ENCODE data around the gene PDZD4. TPM values are rescaled to one million over a fixed set of nuclear protein-coding genes. Genes with fewer than 3 reads are reported as not detected.

Gene PDZD4
- total RNA-seq, 1 experiment from 2014 or later = 120 TPM

DNA sequence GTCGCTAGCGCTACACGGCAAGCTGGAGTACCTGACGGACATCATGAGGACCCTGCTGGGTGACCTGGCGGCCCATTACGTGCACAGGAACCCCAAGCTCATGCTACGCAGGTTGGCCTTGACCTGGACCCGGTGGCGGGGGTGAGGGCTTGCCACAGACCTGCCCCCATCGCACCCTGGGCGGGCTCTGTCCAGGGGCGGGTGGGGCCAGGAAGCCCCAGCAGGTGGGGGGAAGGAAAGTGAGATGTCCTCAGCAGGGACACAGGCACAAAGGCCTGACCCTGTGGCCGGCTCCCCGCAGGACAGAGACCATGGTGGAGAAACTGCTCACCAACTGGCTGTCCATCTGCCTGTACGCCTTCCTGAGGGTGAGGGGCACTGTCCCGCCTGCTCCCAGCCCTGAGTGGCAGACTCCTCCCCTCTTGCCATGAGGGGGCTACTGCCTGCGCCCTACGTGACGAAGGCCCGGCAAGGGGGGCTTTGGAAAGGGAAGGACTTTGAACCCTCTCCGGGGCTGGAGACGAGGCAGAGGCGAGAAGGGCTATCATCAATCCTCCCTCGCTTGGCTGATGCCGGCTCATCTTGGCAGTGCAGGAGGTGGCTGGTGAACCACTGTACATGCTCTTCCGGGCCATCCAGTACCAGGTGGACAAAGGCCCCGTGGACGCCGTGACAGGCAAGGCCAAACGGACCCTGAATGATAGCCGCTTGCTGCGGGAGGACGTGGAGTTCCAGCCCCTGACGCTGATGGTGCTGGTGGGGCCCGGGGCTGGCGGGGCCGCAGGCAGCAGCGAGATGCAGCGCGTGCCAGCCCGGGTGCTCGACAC is 54.8 kb downstream of the PDZD4 start (continued):
- TF ChIP-seq AFF4 (CRISPR knock-in tag; IDR thresholded peaks at IDR 0.05; ENCODE audit: borderline replicate concordance) = no peak
- TF ChIP-seq RORB (CRISPR knock-in tag; IDR thresholded peaks at IDR 0.05) = no peak

GRCh38 chrX:153774576-153775292 is 55.6 kb downstream of the PDZD4 start:
- Mint-ChIP-seq H3K4me3 (no peak overlapping the region), H3K36me3 (no peaks in the 10 kb centered on the region), H3K9me3 (no peaks in the 10 kb centered on the region), H3K27ac (no peak overlapping the region), H3K4me1 (no peaks in the 10 kb centered on the region), H3K27me3 (ENCODE audit: low read depth) (no peaks in the 10 kb centered on the region)
- ChIA-PET POLR2A (no interaction called here), CTCF (no interaction called here)
- no peak for ATAC-seq
- DNase-seq (ENCODE audit: low spot score) = no peak
- no peak for TF ChIP-seq HMGA2 (CRISPR knock-in tag; IDR thresholded peaks at IDR 0.05)
- no peak for TF ChIP-seq JAZF1 (CRISPR knock-in tag; IDR thresholded peaks at IDR 0.05)
- TF ChIP-seq USF2 (CRISPR knock-in tag; IDR thresholded peaks at IDR 0.05) = no peak
- TF ChIP-seq ATF6 (CRISPR knock-in tag; IDR thresholded peaks at IDR 0.05) = no peak
- no peak for TF ChIP-seq FOXK1 (CRISPR knock-in tag; IDR thresholded peaks at IDR 0.05)
- TF ChIP-seq SMAD4 (CRISPR knock-in tag; IDR thresholded peaks at IDR 0.05) = no peak
- TF ChIP-seq, protein P1, sequence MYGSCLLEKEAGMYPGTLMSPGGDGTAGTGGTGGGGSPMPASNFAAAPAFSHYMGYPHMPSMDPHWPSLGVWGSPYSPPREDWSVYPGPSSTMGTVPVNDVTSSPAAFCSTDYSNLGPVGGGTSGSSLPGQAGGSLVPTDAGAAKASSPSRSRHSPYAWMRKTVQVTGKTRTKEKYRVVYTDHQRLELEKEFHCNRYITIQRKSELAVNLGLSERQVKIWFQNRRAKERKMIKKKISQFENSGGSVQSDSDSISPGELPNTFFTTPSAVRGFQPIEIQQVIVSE (CRISPR knock-in tag; IDR thresholded peaks at IDR 0.05; ENCODE audit: borderline replicate concordance) = no peak
- TF ChIP-seq EMX1 (CRISPR knock-in tag; IDR thresholded peaks at IDR 0.05) = no peak
- TF ChIP-seq, protein P2, sequence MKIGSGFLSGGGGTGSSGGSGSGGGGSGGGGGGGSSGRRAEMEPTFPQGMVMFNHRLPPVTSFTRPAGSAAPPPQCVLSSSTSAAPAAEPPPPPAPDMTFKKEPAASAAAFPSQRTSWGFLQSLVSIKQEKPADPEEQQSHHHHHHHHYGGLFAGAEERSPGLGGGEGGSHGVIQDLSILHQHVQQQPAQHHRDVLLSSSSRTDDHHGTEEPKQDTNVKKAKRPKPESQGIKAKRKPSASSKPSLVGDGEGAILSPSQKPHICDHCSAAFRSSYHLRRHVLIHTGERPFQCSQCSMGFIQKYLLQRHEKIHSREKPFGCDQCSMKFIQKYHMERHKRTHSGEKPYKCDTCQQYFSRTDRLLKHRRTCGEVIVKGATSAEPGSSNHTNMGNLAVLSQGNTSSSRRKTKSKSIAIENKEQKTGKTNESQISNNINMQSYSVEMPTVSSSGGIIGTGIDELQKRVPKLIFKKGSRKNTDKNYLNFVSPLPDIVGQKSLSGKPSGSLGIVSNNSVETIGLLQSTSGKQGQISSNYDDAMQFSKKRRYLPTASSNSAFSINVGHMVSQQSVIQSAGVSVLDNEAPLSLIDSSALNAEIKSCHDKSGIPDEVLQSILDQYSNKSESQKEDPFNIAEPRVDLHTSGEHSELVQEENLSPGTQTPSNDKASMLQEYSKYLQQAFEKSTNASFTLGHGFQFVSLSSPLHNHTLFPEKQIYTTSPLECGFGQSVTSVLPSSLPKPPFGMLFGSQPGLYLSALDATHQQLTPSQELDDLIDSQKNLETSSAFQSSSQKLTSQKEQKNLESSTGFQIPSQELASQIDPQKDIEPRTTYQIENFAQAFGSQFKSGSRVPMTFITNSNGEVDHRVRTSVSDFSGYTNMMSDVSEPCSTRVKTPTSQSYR (CRISPR knock-in tag; IDR thresholded peaks at IDR 0.05) = no peak
- no peak for TF ChIP-seq STAT6 (CRISPR knock-in tag; conservative IDR thresholded peaks at IDR 0.05; ENCODE audit: low read depth)
- TF ChIP-seq, protein P3, sequence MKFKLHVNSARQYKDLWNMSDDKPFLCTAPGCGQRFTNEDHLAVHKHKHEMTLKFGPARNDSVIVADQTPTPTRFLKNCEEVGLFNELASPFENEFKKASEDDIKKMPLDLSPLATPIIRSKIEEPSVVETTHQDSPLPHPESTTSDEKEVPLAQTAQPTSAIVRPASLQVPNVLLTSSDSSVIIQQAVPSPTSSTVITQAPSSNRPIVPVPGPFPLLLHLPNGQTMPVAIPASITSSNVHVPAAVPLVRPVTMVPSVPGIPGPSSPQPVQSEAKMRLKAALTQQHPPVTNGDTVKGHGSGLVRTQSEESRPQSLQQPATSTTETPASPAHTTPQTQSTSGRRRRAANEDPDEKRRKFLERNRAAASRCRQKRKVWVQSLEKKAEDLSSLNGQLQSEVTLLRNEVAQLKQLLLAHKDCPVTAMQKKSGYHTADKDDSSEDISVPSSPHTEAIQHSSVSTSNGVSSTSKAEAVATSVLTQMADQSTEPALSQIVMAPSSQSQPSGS (CRISPR knock-in tag; IDR thresholded peaks at IDR 0.05; ENCODE audit: borderline replicate concordance, low read depth) = no peak
- TF ChIP-seq, protein P4, sequence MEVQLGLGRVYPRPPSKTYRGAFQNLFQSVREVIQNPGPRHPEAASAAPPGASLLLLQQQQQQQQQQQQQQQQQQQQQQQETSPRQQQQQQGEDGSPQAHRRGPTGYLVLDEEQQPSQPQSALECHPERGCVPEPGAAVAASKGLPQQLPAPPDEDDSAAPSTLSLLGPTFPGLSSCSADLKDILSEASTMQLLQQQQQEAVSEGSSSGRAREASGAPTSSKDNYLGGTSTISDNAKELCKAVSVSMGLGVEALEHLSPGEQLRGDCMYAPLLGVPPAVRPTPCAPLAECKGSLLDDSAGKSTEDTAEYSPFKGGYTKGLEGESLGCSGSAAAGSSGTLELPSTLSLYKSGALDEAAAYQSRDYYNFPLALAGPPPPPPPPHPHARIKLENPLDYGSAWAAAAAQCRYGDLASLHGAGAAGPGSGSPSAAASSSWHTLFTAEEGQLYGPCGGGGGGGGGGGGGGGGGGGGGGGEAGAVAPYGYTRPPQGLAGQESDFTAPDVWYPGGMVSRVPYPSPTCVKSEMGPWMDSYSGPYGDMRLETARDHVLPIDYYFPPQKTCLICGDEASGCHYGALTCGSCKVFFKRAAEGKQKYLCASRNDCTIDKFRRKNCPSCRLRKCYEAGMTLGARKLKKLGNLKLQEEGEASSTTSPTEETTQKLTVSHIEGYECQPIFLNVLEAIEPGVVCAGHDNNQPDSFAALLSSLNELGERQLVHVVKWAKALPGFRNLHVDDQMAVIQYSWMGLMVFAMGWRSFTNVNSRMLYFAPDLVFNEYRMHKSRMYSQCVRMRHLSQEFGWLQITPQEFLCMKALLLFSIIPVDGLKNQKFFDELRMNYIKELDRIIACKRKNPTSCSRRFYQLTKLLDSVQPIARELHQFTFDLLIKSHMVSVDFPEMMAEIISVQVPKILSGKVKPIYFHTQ (CRISPR knock-in tag; IDR thresholded peaks at IDR 0.05) = no peak
- TF ChIP-seq PRRX2 (CRISPR knock-in tag; IDR thresholded peaks at IDR 0.05) = no peak
- TF ChIP-seq ZNF138 (CRISPR knock-in tag; conservative IDR thresholded peaks at IDR 0.05) = no peak
- no peak for TF ChIP-seq RORB (CRISPR knock-in tag; IDR thresholded peaks at IDR 0.05)

Data from WTC11 (cell line).